ENCODE data around the gene MYO6.

MYO6 gene

GRCh38 chr6:75926293-75927168, 177.5 kb downstream of the MYO6 start:
- Histone ChIP-seq H3K4me1 (ENCODE audit: control insufficient read depth, insufficient read depth, low read length) (no peaks in the 10 kb centered on the region), H3K36me3 (ENCODE audit: control insufficient read depth in 2 of 2, insufficient read depth in 2 of 2, low read length in 2 of 2) (no peaks in the 10 kb centered on the region), H3K9ac (ENCODE audit: low read length in 2 of 2) (no peak overlapping the region), H3K27ac (ENCODE audit: low read length) (no peak overlapping the region), H3K4me3 (ENCODE audit: low read length in 2 of 2) (no peak overlapping the region), H3K27me3 (ENCODE audit: control insufficient read depth in 1 of 2, insufficient read depth in 2 of 2, low read length in 2 of 2) (no peaks in the 10 kb centered on the region), H3K9me3 (ENCODE audit: control insufficient read depth in 2 of 2, low read length in 2 of 2) (no peaks in the 10 kb centered on the region)

- peaks cover 0 to 3% of the 10 kb centered on the region in 2 donors for H3K27me3 ChIP-seq (ENCODE audit: control insufficient read depth in 1 of 2, insufficient read depth in 2 of 2, low read length in 2 of 2)
- H3K4me3 ChIP-seq (ENCODE audit: low read length in 2 of 2) = no peak overlapping the region
- H3K4me1 ChIP-seq (ENCODE audit: control insufficient read depth, insufficient read depth, low read length) = peaks cover 8% of the 10 kb centered on the region
- H3K9ac ChIP-seq (ENCODE audit: low read length in 2 of 2) = no peak overlapping the region
- no peak overlapping the region for H3K27ac ChIP-seq (ENCODE audit: low read length)
- H3K9me3 ChIP-seq (ENCODE audit: control insufficient read depth in 2 of 2, low read length in 2 of 2) = no peaks in the 10 kb centered on the region
- no peaks in the 10 kb centered on the region for H3K36me3 ChIP-seq (ENCODE audit: control insufficient read depth in 2 of 2, insufficient read depth in 2 of 2, low read length in 2 of 2)
Observed at GRCh38 chr6:75931011-75931680, 182.1 kb downstream of the MYO6 start.

GRCh38 chr6:75932067-75932466, 183.0 kb downstream of the MYO6 start:
- no peaks in the 10 kb centered on the region for H3K9me3 ChIP-seq (ENCODE audit: control insufficient read depth in 2 of 2, low read length in 2 of 2)
- H3K9ac ChIP-seq (ENCODE audit: low read length in 2 of 2) = no peak overlapping the region
- H3K36me3 ChIP-seq (ENCODE audit: control insufficient read depth in 2 of 2, insufficient read depth in 2 of 2, low read length in 2 of 2) = no peaks in the 10 kb centered on the region
- H3K4me3 ChIP-seq (ENCODE audit: low read length in 2 of 2) = no peak overlapping the region
- H3K27ac ChIP-seq (ENCODE audit: low read length) = no peak overlapping the region
- H3K4me1 ChIP-seq (ENCODE audit: control insufficient read depth, insufficient read depth, low read length) = peaks cover 8% of the 10 kb centered on the region
- H3K27me3 ChIP-seq (ENCODE audit: control insufficient read depth in 1 of 2, insufficient read depth in 2 of 2, low read length in 2 of 2) = peaks cover 0 to 3% of the 10 kb centered on the region in 2 donors

- no peak overlapping the region for H3K4me3 ChIP-seq (ENCODE audit: low read length in 2 of 2)
- H3K27me3 ChIP-seq (ENCODE audit: control insufficient read depth in 1 of 2, insufficient read depth in 2 of 2, low read length in 2 of 2) = peaks cover 0 to 3% of the 10 kb centered on the region in 2 donors
- H3K36me3 ChIP-seq (ENCODE audit: control insufficient read depth in 2 of 2, insufficient read depth in 2 of 2, low read length in 2 of 2) = no peaks in the 10 kb centered on the region
- no peak overlapping the region for H3K9ac ChIP-seq (ENCODE audit: low read length in 2 of 2)
- H3K4me1 ChIP-seq (ENCODE audit: control insufficient read depth, insufficient read depth, low read length) = peaks cover 8% of the 10 kb centered on the region
- no peak overlapping the region for H3K27ac ChIP-seq (ENCODE audit: low read length)
- H3K9me3 ChIP-seq (ENCODE audit: control insufficient read depth in 2 of 2, low read length in 2 of 2) = no peaks in the 10 kb centered on the region
Observed at GRCh38 chr6:75933387-75933975, 184.4 kb downstream of the MYO6 start.

- Histone ChIP-seq H3K9me3 (ENCODE audit: control insufficient read depth in 2 of 2, low read length in 2 of 2) (no peaks in the 10 kb centered on the region), H3K27me3 (ENCODE audit: control insufficient read depth in 1 of 2, insufficient read depth in 2 of 2, low read length in 2 of 2) (peaks cover 0 to 3% of the 10 kb centered on the region in 2 donors), H3K36me3 (ENCODE audit: control insufficient read depth in 2 of 2, insufficient read depth in 2 of 2, low read length in 2 of 2) (no peaks in the 10 kb centered on the region), H3K27ac (ENCODE audit: low read length) (no peak overlapping the region), H3K4me1 (ENCODE audit: control insufficient read depth, insufficient read depth, low read length) (peaks cover 8% of the 10 kb centered on the region), H3K9ac (ENCODE audit: low read length in 2 of 2) (peak overlapping the region; percentile 22 to 42), H3K4me3 (ENCODE audit: low read length in 2 of 2) (peak overlapping the region; percentile 65 to 72)
Observed at GRCh38 chr6:75934643-75935472, 185.8 kb downstream of the MYO6 start.

- no peaks in the 10 kb centered on the region for H3K9me3 ChIP-seq (ENCODE audit: control insufficient read depth in 2 of 2, low read length in 2 of 2)
- peaks cover 8% of the 10 kb centered on the region for H3K4me1 ChIP-seq (ENCODE audit: control insufficient read depth, insufficient read depth, low read length)
- peaks cover 0 to 3% of the 10 kb centered on the region in 2 donors for H3K27me3 ChIP-seq (ENCODE audit: control insufficient read depth in 1 of 2, insufficient read depth in 2 of 2, low read length in 2 of 2)
- no peaks in the 10 kb centered on the region for H3K36me3 ChIP-seq (ENCODE audit: control insufficient read depth in 2 of 2, insufficient read depth in 2 of 2, low read length in 2 of 2)
- H3K9ac ChIP-seq (ENCODE audit: low read length in 2 of 2) = peak overlapping the region in 1 of 2 donors; percentile 42
- peak overlapping the region; percentile 65 to 72 for H3K4me3 ChIP-seq (ENCODE audit: low read length in 2 of 2)
- no peak overlapping the region for H3K27ac ChIP-seq (ENCODE audit: low read length)
Observed at GRCh38 chr6:75935473-75935793, 186.4 kb downstream of the MYO6 start.

GRCh38 chr6:75936682-75937081, 187.6 kb downstream of the MYO6 start:
- Histone ChIP-seq H3K4me3 (ENCODE audit: low read length in 2 of 2) (no peak overlapping the region), H3K36me3 (ENCODE audit: control insufficient read depth in 2 of 2, insufficient read depth in 2 of 2, low read length in 2 of 2) (no peaks in the 10 kb centered on the region), H3K27me3 (ENCODE audit: control insufficient read depth in 1 of 2, insufficient read depth in 2 of 2, low read length in 2 of 2) (peaks cover 0 to 3% of the 10 kb centered on the region in 2 donors), H3K4me1 (ENCODE audit: control insufficient read depth, insufficient read depth, low read length) (peaks cover 8% of the 10 kb centered on the region), H3K9ac (ENCODE audit: low read length in 2 of 2) (no peak overlapping the region), H3K27ac (ENCODE audit: low read length) (no peak overlapping the region), H3K9me3 (ENCODE audit: control insufficient read depth in 2 of 2, low read length in 2 of 2) (no peaks in the 10 kb centered on the region)

- H3K36me3 ChIP-seq (ENCODE audit: control insufficient read depth in 2 of 2, insufficient read depth in 2 of 2, low read length in 2 of 2) = no peaks in the 10 kb centered on the region
- no peak overlapping the region for H3K27ac ChIP-seq (ENCODE audit: low read length)
- H3K4me1 ChIP-seq (ENCODE audit: control insufficient read depth, insufficient read depth, low read length) = peaks cover 8% of the 10 kb centered on the region
- H3K27me3 ChIP-seq (ENCODE audit: control insufficient read depth in 1 of 2, insufficient read depth in 2 of 2, low read length in 2 of 2) = peaks cover 0 to 3% of the 10 kb centered on the region in 2 donors
- H3K9ac ChIP-seq (ENCODE audit: low read length in 2 of 2) = no peak overlapping the region
- H3K9me3 ChIP-seq (ENCODE audit: control insufficient read depth in 2 of 2, low read length in 2 of 2) = no peaks in the 10 kb centered on the region
- no peak overlapping the region for H3K4me3 ChIP-seq (ENCODE audit: low read length in 2 of 2)
Observed at GRCh38 chr6:75937846-75938245, 188.8 kb downstream of the MYO6 start.

- H3K27me3 ChIP-seq (ENCODE audit: control insufficient read depth in 1 of 2, insufficient read depth in 2 of 2, low read length in 2 of 2) = peaks cover 0 to 5% of the 10 kb centered on the region in 2 donors
- no peak overlapping the region for H3K4me3 ChIP-seq (ENCODE audit: low read length in 2 of 2)
- H3K9me3 ChIP-seq (ENCODE audit: control insufficient read depth in 2 of 2, low read length in 2 of 2) = no peaks in the 10 kb centered on the region
- no peak overlapping the region for H3K27ac ChIP-seq (ENCODE audit: low read length)
- no peaks in the 10 kb centered on the region for H3K36me3 ChIP-seq (ENCODE audit: control insufficient read depth in 2 of 2, insufficient read depth in 2 of 2, low read length in 2 of 2)
- H3K4me1 ChIP-seq (ENCODE audit: control insufficient read depth, insufficient read depth, low read length) = no peaks in the 10 kb centered on the region
- H3K9ac ChIP-seq (ENCODE audit: low read length in 2 of 2) = no peak overlapping the region
Observed at GRCh38 chr6:75940564-75940963, 191.5 kb downstream of the MYO6 start.

- Histone ChIP-seq H3K9me3 (ENCODE audit: control insufficient read depth in 2 of 2, low read length in 2 of 2) (no peaks in the 10 kb centered on the region), H3K27ac (ENCODE audit: low read length) (no peak overlapping the region), H3K4me3 (ENCODE audit: low read length in 2 of 2) (no peak overlapping the region), H3K9ac (ENCODE audit: low read length in 2 of 2) (no peak overlapping the region), H3K4me1 (ENCODE audit: control insufficient read depth, insufficient read depth, low read length) (no peaks in the 10 kb centered on the region), H3K36me3 (ENCODE audit: control insufficient read depth in 2 of 2, insufficient read depth in 2 of 2, low read length in 2 of 2) (no peaks in the 10 kb centered on the region), H3K27me3 (ENCODE audit: control insufficient read depth in 1 of 2, insufficient read depth in 2 of 2, low read length in 2 of 2) (peaks cover 0 to 6% of the 10 kb centered on the region in 2 donors)
Observed at GRCh38 chr6:75941509-75941908, 192.5 kb downstream of the MYO6 start.

Data from stomach smooth muscle (tissue), 2 donors.